ENCODE measurements around the gene RAB40C. TPM values are rescaled to one million over a fixed set of nuclear protein-coding genes. Genes with fewer than 3 reads are reported as not detected.
A peak's percentile ranks its signal among the peaks of the same experiment; 100 is the strongest.

Gene RAB40C
- total and polyA plus RNA-seq, 9 of the 15 experiments (the other 6 are each of a cell fraction or from before 2014, with no cell fraction given): 0.17 to 23.4 (median 8.7) TPM

DNA sequence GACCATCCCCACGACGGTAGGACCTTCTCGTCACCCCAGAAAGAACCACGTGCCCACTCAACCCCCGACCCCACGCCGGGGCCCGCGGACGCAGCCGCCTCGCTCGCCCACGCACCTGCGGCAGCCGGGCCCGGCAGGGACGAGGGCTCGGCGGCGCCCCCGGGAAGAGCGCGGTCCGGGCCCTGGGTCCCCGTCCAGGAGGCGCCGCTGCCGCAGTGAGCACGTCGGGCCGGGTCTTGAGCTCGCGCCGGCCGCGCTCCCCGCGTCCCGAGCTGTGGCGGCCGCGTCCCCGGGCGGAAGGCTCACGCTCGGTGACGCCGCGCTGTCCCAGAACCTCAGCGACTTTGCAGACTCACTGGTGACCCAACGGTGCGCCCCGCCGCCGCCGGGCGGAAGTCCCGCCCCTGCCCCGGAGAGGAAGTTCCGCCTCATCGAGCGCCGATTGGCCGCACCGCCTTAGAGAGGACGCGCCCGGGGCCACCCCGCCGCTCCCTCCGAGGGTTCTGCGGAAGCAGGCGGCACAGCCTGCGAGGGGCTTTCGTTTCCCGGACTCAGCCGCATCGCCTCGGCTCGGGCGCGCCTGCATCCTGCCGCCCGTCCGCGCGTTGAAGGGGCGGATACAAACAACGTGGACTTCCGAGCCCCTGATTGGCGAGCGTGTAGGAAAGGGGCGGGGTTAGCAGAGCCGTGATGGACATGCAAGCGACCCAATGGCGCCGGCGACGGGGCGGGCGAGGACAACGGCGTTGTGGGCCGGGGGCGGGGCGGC lies 793 bp upstream of the RAB40C start (continued):
- TF ChIP-seq, protein P1, sequence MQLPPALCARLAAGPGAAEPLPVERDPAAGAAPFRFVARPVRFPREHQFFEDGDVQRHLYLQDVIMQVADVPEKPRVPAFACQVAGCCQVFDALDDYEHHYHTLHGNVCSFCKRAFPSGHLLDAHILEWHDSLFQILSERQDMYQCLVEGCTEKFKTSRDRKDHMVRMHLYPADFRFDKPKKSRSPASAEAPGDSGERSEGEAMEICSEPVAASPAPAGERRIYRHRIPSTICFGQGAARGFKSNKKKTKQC (CRISPR knock-in tag; IDR thresholded peaks at IDR 0.05): peak; percentile 58
- TF ChIP-seq TAF9B (IDR thresholded peaks at IDR 0.05; ENCODE audit: partially characterized antibody) (no peak), ATF7 (IDR thresholded peaks at IDR 0.05) (peak; percentile 82; the same call in 1 of the 2 replicates), KAT7 (CRISPR knock-in tag; IDR thresholded peaks at IDR 0.05; ENCODE audit: borderline replicate concordance) (peak; percentile 35; the same call in 1 of the 2 replicates), NCOA6 (IDR thresholded peaks at IDR 0.05) (no peak), HDAC6 (IDR thresholded peaks at IDR 0.05; ENCODE audit: low read depth, low read length) (no peak)
- TF ChIP-seq, protein P2, sequence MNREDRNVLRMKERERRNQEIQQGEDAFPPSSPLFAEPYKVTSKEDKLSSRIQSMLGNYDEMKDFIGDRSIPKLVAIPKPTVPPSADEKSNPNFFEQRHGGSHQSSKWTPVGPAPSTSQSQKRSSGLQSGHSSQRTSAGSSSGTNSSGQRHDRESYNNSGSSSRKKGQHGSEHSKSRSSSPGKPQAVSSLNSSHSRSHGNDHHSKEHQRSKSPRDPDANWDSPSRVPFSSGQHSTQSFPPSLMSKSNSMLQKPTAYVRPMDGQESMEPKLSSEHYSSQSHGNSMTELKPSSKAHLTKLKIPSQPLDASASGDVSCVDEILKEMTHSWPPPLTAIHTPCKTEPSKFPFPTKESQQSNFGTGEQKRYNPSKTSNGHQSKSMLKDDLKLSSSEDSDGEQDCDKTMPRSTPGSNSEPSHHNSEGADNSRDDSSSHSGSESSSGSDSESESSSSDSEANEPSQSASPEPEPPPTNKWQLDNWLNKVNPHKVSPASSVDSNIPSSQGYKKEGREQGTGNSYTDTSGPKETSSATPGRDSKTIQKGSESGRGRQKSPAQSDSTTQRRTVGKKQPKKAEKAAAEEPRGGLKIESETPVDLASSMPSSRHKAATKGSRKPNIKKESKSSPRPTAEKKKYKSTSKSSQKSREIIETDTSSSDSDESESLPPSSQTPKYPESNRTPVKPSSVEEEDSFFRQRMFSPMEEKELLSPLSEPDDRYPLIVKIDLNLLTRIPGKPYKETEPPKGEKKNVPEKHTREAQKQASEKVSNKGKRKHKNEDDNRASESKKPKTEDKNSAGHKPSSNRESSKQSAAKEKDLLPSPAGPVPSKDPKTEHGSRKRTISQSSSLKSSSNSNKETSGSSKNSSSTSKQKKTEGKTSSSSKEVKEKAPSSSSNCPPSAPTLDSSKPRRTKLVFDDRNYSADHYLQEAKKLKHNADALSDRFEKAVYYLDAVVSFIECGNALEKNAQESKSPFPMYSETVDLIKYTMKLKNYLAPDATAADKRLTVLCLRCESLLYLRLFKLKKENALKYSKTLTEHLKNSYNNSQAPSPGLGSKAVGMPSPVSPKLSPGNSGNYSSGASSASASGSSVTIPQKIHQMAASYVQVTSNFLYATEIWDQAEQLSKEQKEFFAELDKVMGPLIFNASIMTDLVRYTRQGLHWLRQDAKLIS (CRISPR knock-in tag; IDR thresholded peaks at IDR 0.05): peak; percentile 51; the same call in 1 of the 2 replicates
- TF ChIP-seq, protein P3, sequence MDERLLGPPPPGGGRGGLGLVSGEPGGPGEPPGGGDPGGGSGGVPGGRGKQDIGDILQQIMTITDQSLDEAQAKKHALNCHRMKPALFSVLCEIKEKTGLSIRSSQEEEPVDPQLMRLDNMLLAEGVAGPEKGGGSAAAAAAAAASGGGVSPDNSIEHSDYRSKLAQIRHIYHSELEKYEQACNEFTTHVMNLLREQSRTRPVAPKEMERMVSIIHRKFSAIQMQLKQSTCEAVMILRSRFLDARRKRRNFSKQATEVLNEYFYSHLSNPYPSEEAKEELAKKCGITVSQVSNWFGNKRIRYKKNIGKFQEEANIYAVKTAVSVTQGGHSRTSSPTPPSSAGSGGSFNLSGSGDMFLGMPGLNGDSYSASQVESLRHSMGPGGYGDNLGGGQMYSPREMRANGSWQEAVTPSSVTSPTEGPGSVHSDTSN (CRISPR knock-in tag; IDR thresholded peaks at IDR 0.05; ENCODE audit: low read depth): peak; percentile 70; the same call in 1 of the 2 replicates
- TF ChIP-seq, protein P3 (tag; conservative IDR thresholded peaks at IDR 0.05; ENCODE audit: low read depth): no peak
